Dermis blood vessel endothelial cell (primary cell): ENCODE results near the gene SLAMF1. TPM values are rescaled to one million over a fixed set of nuclear protein-coding genes. Genes with fewer than 3 reads are reported as not detected.
A peak's percentile ranks its signal among the peaks of the same experiment; 100 is the strongest.

Source experiments
- DNase-seq: peaks from one replicate; pipeline ENCODE4 v3.0.0; 2010
- total RNA-seq: library from RNA; depleted of rRNA; stranded (reverse); fragments of >200 nt; gene quantifications from 2 replicates; pipeline ENCODE4 v1.2.3, GENCODE V29; 2014

SLAMF1 gene
- total RNA-seq, 1 donor from 2014 or later = not detected

- no peak for DNase-seq
Measured at GRCh38 chr1:160623227-160623633, 23.6 kb downstream of the SLAMF1 start.

GRCh38 chr1:160622501-160623226 is 24.2 kb downstream of the SLAMF1 start:
- DNase-seq = no peak

- DNase-seq = no peak
Measured at GRCh38 chr1:160621633-160622413, 25.0 kb downstream of the SLAMF1 start.

- no peak for DNase-seq
Measured at GRCh38 chr1:160620942-160621632, 25.8 kb downstream of the SLAMF1 start.

GRCh38 chr1:160619742-160620277 is 27.0 kb downstream of the SLAMF1 start:
- no peak for DNase-seq

GRCh38 chr1:160618763-160619274 is 28.0 kb downstream of the SLAMF1 start:
- DNase-seq = peak; percentile 6

- DNase-seq = no peak
Measured at GRCh38 chr1:160618327-160618726, 28.5 kb downstream of the SLAMF1 start.

GRCh38 chr1:160615660-160616059 is 31.2 kb downstream of the SLAMF1 start:
- no peak for DNase-seq

GRCh38 chr1:160614410-160614809 is 32.4 kb downstream of the SLAMF1 start:
- DNase-seq = no peak

GRCh38 chr1:160612613-160613218 is 34.1 kb downstream of the SLAMF1 start:
- DNase-seq = no peak

GRCh38 chr1:160610569-160611242 is 36.1 kb downstream of the SLAMF1 start:
- no peak for DNase-seq

- no peak for DNase-seq
Measured at GRCh38 chr1:160608941-160609340, 37.9 kb downstream of the SLAMF1 start.

- no peak for DNase-seq
Measured at GRCh38 chr1:160608514-160608913, 38.3 kb downstream of the SLAMF1 start.

- DNase-seq = no peak
Measured at GRCh38 chr1:160608057-160608456, 38.8 kb downstream of the SLAMF1 start.

GRCh38 chr1:160607672-160608032 is 39.2 kb downstream of the SLAMF1 start:
- no peak for DNase-seq

- peak; percentile 84 for DNase-seq
Measured at GRCh38 chr1:160607011-160607671, 39.7 kb downstream of the SLAMF1 start.

- DNase-seq = no peak
Measured at GRCh38 chr1:160606611-160607010, 40.2 kb downstream of the SLAMF1 start.

- no peak for DNase-seq
Measured at GRCh38 chr1:160605792-160606479, 40.9 kb downstream of the SLAMF1 start.

- no peak for DNase-seq
Measured at GRCh38 chr1:160605205-160605604, 41.6 kb downstream of the SLAMF1 start.

- DNase-seq = no peak
Measured at GRCh38 chr1:160597705-160598104, 49.1 kb downstream of the SLAMF1 start.

- DNase-seq = no peak
Measured at GRCh38 chr1:160597051-160597450, 49.8 kb downstream of the SLAMF1 start.
